Stimulated activated CD8-positive, alpha-beta memory T cell treated with anti-CD3 and anti-CD28 coated beads, Interleukin-12 subunit alpha, Interleukin-12 subunit beta, amount 100 ng/mL, for 4 hours (primary cell): ENCODE data around the gene TMEM72.
"Not testable (repeated sequence)": the region's sequence is repeated elsewhere in the genome, so short reads cannot be mapped to it uniquely, and the experiment has no call there.

Experiments used
- DNase-seq: peaks from one replicate; pipeline ENCODE4 v3.0.0-alpha.2; 2020; ENCODE audit warnings: low read depth

Gene TMEM72

DNA sequence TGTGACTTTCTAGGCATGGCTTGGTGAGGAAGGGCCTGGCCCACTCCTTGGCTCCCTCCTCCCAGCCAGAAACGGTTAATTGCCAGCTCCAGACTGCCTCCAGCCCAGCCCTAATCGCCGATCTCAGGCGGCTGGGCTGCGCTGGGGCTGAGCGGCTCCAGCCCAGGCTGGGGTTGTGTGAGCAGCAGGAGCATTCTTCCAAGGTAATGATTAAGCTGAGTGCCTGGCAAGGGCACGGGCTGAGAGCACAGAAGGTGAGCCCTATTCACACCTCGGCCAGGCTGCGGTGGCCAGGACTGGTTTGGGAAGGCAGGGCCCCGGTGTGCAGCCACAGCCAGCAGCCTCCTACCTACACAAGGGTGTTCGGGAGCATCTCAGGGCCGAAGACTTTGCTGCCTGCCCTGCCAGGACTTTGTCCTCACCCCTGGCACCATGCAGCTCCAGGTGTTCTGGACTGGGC is at the start of gene TMEM72:
TMEM72 (plus strand) TSS at position 257 of the 460 bp plus-strand sequence; CDS start at position 433, 176 bp downstream.
- no peak for DNase-seq

DNA sequence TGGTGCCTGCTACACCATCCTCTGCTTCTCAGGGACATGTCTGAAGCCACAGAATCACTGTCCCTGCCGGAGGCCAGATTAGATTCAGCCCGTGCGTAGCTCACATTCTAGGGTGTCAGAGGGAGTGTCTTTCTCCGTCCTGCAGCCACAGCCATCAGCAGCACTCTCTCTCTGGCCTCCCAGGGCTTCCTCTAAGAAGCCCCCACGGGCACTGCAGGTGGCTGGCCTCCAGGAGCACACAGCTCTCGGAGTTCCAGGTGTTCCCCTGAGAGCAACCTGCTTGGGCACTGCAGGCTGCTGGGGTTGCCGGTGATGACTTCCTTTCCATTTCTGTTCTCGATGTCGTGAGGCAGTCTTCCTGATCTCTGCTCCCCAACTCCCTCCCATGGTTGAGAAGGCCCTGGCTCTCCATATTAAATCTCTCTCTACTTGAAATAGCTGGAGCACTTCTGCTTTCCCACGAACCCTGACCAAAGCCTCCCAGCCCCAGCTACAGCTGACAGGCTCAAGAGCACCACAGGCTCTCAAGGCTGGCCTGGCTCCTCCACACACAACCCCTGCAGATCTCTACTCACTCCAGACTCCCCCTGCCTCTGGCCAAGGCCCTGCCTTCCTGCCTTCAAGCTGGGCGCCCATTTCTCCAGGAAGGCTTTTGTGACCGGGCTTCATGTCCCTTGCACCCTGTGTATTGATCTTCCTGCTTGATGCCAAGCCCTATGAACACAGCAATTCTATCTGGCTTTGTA is 49.0 kb upstream of the TMEM72 start:
- no peak for DNase-seq

DNA sequence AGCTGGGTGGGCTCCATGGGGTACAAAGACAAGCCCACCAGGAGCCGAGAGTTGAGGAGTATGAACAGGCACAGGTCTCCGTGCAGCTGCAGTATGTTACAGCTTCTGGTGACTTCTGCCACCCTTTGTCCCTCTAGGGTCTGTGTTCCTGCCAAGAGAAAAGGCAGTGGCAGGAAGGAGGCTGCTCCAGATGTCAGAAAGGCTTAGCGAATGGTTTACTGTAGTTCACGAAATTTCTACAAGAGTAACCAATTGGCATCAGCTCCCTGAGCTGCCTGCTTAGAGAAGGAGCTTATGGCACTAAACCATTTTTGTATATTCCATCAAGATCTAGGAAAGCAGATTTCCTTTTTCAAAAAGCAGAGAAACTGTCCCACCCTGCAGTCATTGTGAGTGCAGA is 48.2 kb upstream of the TMEM72 start:
- no peak for DNase-seq

DNA sequence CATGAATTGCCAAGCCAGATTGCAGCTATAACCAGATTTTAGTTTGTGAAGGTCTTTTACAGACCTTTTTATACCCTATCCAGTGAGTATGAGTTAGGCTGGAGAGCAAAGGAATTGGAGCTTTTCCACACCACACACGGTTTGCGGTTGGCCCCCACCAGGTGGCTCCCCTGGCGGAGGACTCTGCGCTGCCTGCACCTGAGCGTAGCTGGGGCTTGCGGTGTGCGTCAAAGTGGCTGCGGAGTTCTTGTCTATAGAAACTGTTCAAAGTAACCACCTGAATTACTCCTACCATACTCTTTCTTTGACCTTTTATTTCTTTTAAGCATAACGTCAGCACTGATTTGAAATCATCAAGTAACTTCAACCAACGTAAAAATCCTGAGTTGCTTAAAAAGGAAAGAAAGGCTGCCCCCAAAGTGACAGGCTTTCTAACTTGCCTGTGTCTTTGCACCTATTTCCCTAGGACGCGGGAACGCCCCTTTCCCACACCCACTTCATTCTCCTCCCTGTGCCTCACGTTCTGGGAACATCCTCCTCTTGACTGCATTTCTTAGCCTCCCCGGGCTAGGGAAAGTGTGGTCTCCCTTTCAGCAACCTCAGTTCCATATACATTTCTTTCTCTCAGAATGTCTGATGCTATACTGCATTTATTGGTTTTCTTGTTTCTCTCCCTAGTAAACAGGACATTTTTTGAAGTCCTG is 47.6 kb upstream of the TMEM72 start:
- DNase-seq, result no peak

DNA sequence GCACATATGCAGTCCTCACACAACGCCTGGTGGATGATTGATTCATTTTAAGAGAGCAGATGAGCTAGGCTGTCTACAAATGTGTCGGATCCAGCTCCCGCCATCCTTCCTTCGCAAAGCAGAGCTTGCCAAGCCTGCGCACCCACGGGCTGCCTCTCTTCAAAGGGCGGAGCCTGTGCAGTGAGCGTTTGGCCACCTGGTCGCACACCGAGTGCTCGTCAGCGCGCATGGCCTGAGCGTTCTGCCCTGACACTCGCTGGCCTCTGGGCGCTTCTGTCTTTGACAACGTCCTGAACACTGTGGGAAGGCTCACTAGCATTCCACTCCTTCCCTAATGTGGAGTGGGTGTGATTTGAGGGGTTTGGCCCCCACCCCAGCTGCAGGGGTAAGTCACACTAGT is 47.1 kb upstream of the TMEM72 start:
- no peak for DNase-seq

DNA sequence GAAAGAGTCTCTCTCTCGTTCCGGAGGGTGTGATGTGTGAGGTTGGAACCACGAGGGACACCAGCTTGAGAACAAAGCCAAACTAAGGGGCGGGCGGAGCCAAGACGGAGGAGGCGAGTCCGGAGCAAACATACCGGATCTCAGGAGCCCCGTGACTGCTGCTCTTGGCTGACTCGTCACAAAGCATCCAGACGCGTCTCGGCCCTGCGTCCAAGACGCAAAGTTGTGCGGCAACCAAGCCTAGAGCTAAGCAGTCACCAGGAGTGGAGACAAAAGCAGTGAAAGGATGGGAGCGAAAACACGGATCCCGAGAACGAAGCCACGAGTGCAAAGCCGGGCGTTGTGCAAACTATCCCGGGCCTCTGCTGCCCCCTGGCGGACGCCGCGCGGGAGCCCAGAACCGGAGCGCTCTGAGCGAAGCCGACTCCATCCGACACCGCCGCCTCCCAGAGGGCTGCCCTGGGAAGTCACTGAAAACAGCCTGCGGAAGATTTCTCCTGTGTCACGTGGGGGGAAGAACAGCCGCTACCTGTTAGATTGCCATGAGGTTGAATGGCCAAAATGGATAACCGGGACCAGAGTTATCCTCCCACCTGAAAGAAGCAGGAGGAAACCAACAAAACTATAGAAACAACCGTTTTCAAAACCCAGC is 46.4 kb upstream of the TMEM72 start:
- peak; percentile 60 for DNase-seq

DNA sequence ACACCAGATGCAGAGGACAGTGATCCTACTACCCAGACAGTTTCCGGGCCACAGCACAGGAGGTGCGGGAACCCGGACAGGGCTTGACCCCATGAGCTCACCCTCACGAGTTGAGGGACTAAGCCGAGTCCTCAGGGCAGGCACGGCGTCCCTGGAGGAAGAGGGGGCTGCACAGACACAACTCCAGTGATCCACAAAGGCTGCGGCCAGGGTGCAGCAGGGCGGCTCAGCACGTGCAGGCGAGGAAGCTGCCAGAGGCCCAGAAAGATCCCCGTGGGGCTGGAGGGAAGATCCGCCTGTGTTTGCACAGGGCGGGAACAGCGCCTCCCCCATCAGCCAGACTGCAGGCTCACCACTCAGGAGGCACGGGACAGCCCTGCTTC is 45.9 kb upstream of the TMEM72 start:
- no peak for DNase-seq

DNA sequence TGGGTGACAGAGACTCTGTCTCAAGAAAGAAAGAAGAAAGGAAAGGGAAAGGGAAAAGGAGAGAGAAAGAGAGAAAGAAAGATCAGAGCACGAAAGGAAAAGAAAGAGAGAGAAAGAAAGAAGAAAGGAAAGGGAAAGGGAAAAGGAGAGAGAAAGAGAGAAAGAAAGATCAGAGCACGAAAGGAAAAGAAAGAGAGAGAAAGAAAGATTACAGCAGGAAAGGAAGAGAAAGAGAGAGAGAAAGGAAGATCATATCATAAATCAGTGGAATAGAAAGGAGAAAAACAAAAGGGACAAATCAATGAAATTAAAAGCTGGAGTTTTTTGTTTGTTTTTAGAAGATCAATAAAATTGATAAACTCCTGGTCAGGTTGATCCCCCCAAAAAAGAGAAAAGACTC is 44.8 kb upstream of the TMEM72 start:
- DNase-seq, result not testable (repeated sequence)

DNA sequence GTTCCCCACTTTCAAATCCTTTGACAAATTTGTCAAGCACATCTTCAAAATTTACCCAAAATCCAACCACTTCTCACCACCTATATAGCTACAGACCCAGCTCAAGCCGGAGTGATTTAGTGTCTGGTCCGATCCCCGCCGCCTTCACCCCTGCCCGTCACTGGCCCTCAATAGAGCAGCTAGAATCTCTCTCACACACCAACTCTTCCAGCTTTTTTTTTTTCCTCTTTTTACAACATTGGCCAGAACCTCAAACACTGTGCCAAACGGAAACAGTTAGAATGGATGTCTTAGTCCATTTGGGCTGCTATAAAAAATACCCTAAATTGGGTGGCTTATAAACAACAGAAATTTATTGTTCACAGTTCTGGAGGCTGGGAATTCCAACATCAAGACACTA is 41.1 kb upstream of the TMEM72 start:
- DNase-seq, result no peak

DNA sequence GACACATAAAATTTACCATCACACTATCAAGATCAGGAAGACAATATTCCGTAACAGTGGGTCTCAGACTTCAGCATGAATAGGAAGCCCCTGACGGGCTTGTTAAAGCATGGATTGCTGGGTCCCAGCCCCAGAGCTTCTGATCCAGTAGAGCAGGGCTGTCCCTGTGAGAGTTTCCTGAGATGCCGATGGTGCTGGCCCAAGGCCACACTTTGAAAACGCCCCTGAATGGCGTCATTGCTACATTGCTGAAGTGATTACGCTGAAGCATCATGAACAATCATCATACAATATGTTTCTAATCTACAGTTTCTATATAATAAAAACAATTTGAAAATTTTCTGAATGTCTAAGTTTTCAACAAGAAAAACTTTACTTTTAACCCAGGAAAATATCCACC is 38.0 kb upstream of the TMEM72 start:
- no peak for DNase-seq

DNA sequence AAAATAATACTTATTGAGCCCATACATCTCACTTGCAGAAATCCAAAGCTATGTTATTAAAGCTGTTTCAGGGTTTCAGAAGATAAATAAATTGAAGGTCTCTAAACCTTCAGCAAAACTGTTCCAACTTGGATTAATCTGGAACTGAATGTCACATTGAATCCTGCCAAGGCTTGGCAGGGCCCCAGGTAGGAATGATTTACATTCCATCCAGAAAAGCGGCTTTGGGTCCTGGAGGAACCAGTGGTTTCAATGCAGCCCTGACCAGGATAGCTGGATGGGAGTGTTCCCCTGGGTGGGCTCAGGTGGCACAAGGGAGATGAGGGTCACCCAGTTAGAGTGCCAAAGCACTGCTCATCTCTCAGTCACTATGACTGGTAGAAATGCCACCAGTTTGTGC is 37.0 kb upstream of the TMEM72 start:
- DNase-seq, result no peak

DNA sequence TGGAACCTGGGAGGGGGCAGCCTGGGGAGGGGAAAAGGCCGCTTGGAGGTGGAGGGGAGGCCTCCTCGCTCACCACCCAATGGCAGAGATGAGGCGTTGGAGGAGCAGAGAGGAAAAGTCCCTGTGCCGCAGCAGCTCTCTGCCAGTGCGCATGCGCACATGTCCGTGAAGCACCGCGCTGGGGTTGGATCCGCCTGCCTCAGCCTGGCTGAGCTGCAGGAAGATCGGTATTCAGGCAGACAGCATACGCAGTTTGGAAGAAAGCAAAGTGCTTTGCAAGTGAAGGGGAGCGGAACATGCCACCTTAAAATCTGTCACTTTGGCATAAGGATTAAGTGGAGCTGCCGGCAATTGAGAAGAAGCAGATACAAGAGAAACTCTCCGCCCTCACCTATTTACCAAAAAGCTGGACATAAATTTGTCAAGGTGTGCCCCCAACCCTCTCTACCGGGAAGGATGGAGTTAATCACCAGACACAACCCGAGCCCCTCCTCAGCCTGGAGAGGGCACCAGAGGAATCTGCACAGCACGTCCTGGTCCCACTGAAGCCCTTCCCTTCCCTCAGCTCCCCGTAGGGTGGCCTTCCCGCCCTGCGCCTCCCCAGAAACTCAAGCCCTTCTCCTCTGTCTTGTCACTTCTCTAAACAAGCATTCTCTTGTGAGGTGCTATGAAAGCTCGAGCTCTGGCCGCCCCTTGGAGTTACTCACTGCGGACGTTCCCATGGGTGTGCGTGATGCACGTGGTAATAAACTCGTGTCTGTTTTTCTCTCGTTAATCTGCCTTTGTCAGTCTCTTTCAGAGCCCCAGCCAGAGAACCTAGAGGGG is 32.2 kb upstream of the TMEM72 start:
- DNase-seq, result peak; percentile 66

DNA sequence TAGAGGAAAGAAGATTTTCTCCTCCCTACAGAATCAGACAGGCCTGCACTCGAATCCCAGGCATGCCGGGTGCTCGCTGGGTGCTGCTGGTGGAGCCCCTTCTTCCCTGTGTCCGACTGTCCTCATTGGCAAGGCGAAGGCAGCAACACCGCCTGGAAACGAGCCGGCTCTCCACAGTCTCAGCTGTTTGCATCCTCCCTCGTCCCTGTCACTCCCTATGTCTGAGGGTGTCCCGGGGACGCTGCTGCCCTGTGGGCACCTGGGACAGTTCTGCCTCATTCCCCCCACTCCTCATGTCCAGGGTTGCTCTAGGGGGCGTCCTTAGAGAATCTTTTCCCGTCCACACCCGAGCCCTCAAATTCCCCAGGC is 31.6 kb upstream of the TMEM72 start:
- DNase-seq, result no peak

DNA sequence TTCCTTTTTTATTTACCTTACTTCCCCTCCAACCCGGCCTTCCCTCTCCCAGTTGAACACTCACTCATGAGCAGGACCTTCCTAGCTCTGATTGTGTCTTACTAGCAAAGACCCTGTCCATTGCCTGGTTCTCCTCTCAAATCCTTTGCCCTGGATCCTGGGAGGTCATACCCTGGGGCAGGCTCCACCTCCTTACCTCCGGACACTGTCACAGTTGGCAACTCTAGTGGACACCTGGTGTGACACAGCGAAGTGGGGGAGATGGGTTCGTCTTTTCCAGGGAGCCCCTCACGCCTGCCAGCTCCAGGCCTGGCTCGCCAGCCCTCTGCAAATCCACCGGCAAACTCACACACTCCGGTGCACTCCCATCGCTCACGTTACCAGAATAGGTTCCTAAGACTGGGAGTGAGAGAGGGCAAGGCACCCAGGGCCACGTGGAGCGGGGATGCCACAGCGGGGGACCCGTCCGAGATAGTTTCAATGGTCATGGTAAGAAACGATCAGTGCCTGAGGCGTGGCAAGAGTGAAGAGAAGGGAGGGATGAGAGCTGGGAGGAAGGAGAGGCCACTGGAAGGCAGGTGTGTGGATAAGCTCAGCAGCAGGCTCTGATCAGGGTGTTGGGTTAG is 30.9 kb upstream of the TMEM72 start:
- no peak for DNase-seq

DNA sequence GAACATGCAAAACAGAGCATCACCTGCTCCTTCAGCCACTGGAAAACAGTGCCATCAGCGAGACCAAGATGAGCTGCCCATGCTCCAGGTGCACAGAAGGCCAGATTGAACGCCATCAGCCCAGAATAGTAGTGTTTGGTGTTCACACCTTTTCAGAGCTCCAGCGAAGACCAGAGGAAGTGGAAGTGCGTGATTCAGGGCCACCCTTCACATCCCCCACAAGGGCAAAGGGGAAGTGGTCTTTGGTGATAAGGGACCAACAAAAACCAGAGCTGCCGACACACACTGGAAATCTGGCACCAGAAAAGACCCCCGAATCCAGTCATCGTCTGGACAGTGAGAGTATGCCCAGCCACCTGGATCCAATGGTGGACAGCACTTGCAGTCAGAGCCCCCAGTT is 29.5 kb upstream of the TMEM72 start:
- no peak for DNase-seq

DNA sequence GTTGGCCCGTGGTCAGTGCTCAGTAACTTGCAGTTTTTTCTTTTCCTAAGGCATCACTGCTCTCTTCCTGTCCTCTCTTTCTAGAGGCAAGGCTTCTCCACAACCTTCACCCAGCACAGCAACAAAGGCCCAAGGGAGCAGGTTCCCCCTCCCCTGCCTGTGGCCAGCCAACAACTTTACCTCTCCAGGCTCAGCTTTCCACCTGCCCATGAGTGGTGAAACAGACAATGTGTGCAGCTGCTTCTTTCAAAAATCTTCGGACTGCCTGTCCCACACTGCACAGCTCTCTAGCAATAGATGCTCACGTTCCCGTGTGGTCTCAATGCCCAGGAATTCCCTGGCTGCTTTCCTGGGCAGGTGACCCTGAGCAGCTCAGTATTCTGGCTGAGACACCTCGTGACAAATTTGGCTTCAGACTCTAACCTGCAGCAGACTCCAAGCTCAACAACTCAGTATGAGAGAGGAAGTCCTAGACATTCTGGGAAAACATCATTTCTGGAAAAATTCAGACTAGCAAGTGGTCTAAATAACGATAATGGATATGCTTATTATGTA is 28.9 kb upstream of the TMEM72 start:
- DNase-seq, result no peak

DNA sequence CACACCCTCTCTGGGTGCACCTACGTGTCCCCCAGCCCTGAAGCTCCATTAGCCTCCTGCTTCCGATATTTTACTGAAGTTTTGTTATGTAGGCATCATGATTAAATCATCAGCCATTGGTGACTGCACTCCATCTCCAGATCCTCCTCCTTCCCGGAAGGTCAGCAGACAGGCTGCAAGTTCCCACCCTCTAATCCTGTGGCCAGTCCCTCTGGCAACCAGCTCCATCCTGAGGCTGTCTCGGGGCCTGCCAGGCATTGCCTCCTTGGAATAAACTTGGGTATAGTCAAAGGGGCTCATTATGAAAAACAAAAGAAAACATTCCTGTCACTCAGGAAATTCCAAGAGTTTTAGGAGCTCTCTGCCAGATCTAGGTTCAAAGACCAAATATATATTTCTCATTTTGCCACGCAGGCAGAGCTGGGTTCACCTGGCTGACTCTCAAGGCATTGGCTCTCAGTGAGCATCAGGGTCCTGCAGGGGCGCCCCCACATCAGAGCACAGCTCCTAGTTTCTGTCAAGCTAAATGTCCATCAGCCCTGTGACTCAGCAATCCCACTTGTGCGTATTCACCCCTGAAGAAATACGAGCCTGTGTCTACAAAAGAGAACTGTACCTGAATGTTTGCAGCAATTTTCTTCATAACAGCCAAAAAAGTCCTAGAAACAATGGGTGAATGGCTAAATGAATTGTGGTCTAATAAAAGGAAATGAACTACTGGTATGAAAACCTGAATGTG is 27.4 kb upstream of the TMEM72 start:
- no peak for DNase-seq

DNA sequence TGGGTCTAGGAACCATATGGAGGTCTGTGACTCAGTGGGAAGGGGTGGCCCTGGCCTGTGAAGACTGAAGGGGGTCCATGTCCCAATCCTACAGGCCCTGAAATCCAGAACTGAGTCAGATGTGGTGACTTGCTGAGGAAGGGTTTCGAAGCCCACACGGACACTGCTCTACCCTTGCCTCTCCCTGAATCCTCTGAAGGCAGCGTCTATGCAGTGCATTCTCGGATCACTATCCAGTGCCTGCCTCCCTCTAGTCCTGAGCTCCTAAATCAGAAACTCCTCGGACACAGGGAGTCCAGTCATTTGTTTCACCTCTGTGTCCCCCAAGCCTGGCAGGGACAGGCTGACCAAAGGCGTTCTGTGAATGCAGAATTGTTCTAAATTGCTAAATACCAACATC is 25.4 kb upstream of the TMEM72 start:
- no peak for DNase-seq

DNA sequence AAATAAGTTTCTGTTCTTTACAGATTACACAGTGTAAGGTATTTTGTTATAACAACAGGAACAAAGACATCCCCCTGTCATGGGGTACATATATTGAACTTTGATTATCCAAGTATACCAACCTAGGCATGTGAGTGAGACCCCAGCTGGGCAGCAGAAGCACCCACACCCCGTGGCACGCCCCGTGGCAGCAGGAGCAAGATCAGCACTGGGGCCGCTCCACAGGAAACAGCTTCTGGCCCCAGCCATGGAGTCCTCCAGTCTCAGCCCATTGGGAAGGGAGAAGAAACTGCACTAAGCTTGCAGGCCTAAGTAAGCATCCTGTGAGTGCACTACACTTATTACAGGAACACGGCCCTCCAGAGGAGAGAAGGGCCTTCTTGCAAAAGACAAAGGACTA is 24.2 kb upstream of the TMEM72 start:
- no peak for DNase-seq

DNA sequence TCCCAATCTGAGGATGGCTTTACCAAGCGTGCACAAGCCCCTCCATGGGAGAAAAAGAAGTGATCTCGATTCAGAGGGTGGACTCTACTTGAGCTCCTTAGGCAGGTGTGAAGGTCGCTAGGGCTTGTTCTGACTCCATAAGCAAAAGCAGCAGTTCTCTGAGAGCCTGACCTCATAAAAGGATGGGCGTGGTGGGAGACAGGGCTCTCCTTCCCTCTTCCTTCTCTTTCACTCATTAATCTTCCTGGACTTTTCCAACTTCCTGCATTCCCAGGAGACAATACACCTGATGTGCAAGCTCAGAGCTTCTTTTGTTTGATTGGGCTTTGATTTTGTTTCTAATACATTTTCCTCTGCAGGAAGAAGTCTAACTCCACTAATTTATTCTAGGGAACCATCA is 22.3 kb upstream of the TMEM72 start:
- no peak for DNase-seq

DNA sequence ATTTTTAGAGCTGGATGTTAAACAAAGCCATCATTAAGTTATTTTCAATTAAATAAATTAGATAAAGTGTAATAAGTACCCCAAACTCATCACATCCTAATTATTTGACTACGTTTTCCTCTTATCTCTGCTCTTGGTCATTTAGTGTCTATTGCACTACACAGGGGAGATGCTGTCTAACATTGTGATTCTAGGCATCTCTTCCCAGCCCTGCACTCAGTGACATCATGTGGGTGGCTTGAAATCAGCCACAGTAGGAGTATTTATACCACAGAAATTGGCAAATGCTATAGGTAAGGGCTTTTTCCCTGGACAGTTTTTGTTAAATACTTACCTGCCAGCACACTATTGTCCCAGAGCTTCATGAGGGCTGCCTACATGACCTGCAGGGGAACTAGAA is 21.3 kb upstream of the TMEM72 start:
- no peak for DNase-seq
